Measurements from ENCODE around the gene SNX2.
"Not testable (repeated sequence)": the region's sequence is repeated elsewhere in the genome, so short reads cannot be mapped to it uniquely, and the experiment has no call there.

Gene SNX2

DNA sequence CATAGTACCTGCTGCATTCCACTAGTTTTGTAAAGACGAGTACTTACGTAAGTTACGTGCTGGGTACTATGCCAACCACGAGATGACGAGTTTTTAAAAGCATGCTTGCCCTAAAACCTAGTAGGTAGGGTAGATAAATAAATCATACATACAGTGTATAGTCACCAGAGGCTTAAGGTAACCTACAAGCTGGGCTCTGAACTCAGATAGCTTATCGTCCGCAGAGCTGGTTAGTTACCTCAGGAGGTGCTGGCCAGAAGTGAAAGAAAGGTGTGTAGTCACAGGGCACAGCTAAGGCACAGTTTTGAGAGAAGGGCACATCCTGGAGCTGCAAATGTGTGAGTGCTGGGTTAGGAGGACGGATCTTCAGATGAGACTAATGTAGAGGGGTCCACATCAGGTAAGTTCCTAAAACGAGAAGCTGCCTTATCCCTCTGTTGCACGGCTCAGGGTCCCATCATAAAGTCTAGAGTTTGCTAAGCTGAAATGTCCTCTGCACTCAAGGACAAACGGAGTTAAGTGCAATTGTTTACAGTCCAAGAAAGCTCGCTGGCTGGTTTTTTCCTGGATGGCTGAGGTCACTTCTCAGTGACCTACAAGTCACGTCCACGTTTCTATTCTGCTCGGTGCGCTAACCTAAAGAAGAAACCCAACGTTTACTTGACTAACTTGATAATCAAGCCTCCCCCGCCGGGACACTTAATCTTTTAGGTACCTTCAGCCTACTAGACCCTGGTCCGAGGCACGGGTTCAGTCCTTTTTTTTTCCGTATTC, 69.4 kb downstream of the SNX2 start:
- peak; percentile 5 for DNase-seq (ENCODE audit: low spot score)

DNA sequence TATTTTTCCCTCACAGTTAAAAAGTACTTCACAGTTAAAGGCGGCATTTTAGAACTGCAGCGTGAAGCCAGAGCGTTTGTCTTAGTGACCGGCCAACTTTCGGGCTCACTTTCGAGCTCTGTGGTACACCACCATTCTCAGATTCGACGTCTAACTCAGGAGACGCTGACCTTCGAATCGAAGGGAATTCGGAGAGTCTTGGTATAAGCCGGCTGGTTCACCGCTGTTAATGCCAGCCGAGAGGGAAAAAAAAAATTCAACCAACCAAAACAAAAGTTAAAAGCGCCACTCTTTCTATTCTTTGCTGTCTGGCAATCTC, 70.0 kb downstream of the SNX2 start:
- no peak for DNase-seq (ENCODE audit: low spot score)

DNA sequence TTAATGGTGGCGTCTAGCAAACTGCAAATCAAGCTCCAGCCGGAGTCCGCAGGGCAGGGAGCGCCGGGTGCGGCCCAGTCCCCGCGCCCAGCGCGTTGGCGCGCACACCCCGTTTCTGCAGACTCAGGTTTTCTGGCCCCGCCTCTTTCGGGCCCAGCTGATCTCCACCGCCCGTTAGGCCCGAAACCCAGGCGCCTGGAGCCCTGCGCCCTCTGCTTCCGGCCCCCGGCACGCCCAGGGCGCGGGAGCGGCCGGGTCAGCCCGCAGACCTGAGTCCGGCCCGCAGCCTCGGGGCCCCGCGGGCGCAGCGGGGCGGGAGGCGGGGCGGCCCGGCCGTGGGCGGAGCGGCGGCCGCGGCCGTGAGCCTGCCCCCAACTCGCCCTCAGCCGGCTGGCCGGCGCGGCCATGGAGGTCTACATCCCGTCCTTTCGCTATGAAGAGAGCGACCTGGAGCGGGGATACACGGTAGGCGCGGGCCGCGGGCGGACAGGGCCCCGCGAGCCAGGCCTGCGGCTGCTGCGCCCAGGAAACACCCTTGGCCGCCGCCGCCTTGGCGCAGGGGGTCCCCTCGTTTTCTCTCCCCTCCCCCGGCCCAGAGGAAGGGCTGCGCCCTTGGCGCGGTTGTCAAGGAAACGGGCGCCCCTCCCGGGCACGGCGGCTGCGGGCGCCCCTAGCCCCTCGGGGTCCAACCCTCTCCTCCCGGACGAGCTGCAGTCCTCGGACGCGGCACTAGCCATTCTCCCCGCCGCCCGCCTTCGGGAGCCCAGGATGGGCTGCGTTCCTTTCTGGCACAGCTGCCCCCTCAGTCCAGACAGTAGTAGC, 70.6 kb downstream of the SNX2 start, which contains the start of gene SNX24:
SNX24 (plus strand) TSS at position 385 of the 822 bp plus-strand sequence; CDS start at position 406, 21 bp downstream.
- peak; percentile 94 for DNase-seq (ENCODE audit: low spot score)

DNA sequence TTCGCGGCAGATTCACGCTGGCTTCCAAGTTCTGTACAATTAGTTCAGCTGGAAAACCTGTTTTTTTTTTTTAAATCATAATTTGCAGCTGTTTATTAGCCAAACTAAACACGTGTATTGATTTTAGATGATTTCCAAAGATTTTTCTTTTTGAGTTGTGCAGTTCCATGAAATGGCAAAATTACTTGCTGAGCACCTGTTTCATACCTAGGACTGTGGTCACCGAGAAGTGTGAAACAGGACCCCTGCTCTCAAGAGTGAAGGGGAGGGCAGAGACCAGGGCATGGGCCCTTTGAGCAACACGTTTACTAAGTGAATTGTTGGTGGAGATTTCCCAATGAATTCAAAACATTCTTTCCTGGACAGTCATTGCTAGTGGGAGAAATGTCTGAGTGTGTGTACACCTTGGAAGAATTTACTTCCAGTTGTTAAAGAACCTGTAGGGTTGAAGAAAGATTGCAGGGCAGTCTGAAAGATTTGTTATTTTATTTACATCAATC, 71.2 kb downstream of the SNX2 start:
- DNase-seq (ENCODE audit: low spot score), result peak; percentile 69

DNA sequence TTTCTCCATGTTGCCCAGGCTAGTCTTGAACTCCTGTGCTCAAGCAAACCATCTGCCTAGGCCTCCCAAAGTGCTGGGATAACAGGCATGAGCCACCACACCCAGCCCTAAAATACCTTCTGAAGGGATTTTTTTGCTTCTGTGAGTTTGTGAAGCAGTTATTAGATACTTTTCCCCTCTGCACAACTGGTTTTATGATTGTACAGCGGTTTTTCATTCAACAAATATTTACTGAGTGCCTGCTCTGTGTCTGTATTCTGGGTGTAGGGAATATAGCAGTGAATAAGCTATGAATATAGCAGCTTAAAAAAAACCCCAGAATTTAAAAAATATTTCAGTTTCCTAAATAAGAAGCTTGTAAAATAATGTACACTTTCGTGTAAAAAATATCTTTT, 72.8 kb downstream of the SNX2 start:
- DNase-seq (ENCODE audit: low spot score), result no peak

DNA sequence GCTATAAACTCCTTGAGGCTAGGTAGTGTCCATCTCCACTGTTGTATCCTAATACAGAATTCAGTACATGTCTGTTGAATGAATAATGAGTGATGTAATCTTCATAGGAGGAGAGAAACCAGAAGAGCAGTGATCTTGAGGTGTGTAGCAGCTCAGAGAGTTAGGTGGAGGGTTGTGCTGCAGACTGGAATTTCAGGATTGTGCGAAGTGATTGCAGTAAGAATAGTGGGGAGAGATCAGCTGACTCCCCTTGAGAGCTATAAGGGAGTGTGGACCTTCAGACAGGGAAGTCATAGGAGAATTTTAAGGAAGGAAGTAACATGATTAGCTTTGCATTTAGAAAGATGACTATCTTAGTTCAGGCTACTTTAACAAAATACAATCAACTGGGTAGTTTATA, 74.9 kb downstream of the SNX2 start:
- no peak for DNase-seq (ENCODE audit: low spot score)

DNA sequence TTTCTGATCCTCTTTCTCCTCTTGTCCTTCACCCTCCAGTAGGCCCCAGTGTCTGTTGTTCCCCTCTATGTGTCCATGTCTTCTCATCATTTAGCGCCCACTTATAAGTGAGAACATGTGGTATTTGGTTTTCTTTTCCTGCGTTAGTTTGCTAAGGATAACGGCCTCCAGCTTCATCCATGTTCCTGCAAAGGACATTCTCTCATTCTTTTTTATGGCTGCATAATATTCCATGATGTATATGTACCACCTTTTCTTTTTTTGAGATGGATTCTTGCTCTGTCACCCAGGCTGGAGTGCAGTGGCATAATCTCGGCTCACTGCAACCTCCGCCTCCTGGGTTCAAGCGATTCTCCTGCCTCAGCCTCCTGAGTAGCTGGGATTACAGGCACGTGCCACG, 82.7 kb downstream of the SNX2 start:
- not testable (repeated sequence) for DNase-seq (ENCODE audit: low spot score)

DNA sequence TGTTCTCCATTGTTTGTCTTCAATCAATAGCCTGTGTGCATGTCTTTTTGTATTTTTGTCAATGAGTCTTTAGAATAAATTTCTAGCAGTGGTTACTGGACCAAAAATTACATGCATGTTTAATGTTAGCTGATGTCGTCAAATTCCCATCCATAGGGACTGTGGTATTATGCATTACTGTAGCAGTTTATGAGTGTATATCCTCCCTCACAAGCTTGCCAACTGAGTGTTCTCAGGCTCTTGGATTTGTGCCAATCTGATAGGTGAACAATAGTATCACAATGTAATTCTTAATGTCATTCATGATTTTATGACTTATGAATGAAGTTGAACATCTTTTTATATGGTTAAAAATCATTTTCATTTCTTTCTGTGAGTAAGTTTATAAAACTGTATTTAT, 83.6 kb downstream of the SNX2 start:
- DNase-seq (ENCODE audit: low spot score), result no peak

DNA sequence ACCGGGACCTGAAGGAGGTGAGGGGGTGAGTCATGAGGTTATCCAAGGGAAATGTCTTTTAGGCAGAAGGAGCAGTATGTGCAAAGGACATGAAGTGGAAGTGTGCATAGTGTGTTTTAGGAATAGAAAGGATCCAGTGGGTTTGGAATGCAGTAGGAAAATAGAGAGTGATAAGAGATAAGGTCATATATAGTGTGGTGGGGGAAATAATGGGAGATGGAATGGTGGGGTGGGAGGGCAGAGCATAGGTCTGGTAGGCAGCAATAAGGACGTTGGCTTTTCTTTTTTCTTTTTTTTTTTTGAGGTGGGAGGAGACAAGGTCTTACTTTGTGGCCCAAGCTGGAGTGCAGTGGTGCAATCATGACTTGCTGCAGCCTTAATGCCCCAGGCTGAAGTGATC, 88.4 kb downstream of the SNX2 start:
- DNase-seq (ENCODE audit: low spot score), result no peak

DNA sequence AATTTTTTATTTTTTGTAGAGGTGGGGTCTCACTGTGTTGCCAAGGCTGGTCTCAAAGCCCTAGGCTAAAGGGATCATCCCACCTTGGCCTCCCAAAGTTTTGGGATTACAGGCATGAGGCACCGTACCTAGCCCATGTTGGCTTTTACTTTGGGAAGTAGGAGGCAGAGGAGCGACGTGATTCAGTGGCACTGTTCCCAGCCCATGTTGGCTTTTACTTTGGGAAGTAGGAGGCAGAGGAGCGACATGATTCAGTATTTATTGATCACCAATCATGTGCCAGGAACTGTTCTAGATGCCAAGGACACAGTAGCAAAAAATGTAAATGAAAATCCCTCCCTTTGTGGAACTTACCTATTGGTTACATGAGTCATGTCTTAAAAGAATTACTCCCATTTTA, 88.8 kb downstream of the SNX2 start:
- DNase-seq (ENCODE audit: low spot score), result no peak

DNA sequence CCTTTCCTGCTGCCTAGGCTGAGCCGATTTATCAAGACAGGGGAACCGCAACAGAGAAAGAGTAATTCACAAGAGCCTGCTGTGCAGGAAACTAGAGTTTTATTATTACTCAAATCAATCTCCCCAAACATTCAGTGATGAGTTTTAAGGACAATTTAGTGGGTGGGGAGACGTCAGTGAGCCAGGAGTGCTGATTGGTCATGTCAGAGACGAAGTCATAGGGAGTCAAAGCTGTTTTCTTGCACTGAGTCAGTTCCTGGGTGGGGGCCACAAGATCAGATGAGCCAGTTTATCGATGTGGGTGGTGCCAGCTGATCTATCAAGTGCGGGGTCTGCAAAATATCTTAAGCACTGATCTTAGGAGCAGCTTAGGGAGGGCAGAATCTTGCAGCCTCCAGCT, 89.5 kb downstream of the SNX2 start:
- DNase-seq (ENCODE audit: low spot score), result no peak

DNA sequence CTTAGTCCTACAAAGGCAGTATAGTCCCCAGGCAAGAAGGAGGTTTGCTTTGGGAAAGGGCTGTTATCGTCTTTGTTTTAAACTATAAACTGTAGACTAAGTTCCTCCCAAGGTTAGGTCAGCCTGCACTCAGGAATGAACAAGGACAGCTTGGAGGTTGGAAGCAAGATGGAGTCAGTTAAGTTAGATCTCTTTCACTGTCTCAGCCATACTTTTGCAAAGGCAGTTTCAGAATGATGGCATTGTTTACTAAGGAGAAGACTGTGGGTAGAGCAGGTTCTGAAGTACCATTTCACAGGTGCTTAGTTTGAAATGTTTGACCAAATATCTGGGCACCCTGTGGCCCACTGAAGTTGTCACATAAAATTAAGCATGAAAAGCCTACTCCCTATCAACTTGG, 90.0 kb downstream of the SNX2 start:
- no peak for DNase-seq (ENCODE audit: low spot score)

DNA sequence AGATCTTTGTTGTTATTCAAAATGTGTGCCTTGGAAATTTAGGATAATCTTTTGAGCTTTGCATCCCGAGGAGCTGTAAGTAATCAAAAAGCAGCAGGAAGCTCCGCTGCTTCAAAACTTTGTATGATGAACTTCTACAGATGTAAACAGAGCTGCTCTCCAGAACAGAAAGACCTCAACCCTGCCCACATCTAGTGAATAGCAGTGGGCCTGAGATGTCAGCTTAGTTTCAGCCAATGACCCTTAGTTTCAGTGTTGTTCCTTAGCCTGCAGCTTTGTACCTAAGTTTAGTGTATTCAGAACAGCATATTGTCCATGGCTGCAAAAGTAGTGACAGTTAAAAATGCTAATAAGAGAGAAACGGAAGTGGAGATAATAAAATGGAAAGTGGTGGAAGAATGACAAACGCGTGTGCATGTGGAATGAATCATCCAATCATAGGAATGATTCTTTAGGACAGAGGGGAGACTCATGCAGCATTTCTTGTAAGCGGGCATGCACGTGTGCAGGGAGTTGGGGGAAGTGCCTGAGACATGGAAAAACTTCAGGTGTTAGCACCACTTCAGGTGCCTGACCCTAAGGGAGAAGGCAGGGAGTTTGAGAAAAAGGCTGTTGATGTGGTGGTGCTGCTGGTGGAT, 95.5 kb downstream of the SNX2 start:
- DNase-seq (ENCODE audit: low spot score), result peak; percentile 80

DNA sequence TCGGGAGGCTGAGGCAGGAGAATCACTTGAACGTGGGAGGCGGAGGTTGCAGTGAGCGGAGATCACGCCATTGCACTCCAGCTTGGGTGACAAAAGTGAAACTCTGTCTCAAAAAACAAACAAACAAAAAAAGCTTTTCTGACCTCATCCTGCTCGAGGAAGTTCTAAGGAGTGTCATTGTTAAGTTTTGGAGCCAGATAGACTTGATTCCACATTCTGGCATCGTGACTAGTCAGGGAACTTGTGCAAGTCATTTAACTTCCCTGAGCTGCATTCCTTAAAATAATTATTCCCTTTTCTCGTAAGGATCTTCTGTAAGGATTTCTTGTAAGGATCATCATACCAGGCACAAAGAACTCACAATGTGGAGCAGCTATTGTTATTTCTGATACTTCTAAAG, 96.8 kb downstream of the SNX2 start:
- peak; percentile 38 for DNase-seq (ENCODE audit: low spot score)

DNA sequence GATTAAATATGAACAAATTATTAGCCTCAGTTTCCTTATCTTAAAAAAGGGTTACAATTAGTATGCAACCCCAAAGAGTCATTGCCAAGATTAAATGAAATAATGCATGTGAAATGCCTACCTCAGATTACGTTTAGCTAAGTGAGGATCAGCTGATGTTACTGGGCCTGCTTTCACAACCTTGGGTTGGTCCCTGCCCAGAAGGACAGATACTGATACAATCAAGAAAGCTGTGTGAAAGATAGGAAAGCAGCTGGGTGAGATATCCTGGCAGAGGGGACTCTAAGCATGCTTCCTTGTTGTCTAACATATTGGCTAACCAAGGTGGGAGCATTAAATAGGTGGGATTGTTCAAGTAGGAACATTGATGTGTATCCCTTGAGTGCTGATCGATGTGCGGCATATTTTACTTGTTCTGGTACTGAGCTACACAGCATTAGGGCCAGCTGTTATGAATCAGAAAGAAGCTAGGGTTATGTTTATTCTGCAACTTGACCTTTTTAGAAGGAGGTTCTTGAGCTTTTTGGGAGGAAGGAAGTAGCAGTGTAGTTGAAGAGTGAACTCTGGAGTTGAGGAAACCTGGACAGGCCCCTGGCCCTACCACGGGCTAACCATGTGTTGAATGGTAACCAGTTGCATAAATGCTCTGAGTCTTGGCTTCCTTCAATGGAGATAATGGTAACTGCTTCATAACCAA, 99.4 kb downstream of the SNX2 start:
- DNase-seq (ENCODE audit: low spot score), result no peak

DNA sequence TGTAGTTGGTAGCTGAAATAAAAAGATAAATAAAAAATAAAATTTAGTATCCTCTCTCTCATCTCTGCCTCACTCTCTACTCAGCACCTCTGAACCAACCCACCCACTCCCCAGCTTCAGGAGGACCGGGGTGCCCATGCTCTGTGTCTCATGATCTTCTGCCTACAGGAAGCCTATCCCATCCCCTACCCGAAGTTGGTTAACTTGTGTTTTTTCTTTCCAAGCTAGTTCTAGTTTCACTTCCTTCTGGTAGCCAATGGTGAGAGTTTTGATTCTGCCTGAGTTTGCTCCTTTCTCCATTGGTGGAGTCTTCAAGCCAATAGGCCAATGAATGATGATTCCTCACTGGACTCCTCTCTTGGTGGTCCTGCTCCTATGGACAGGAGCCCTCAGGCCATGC, 102.6 kb downstream of the SNX2 start:
- no peak for DNase-seq (ENCODE audit: low spot score)

DNA sequence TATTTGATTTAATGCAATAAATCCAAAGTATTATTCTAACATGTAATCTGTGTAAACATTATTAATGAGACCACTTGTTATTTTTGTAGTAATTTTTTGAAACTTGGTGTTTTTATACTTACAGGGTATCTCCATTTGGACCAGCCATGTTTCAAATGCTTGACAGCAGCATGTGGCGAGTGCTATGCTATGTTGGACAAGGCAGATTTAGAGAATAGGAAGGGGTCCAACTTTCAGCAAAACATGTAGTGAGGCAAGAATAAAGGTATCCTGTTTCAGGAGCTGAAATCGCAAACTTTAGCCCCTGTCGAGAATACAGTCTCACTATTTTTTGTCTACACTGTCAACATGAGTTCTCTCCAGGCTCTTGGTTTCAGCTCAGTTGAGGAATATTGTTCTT, 104.2 kb downstream of the SNX2 start:
- DNase-seq (ENCODE audit: low spot score), result no peak
